Measurements from ENCODE around the gene VPS39.

GRCh38 chr15:42182961-42183360 is 25.1 kb downstream of the VPS39 start:
- TF ChIP-seq CTCF (IDR thresholded peaks at IDR 0.05) (no peak), RAD21 (conservative IDR thresholded peaks at IDR 0.05 in 1 of 2, IDR thresholded peaks at IDR 0.05 in 1 of 2) (no peak), KDM5A (IDR thresholded peaks at IDR 0.05) (no peak), NR3C1 (IDR thresholded peaks at IDR 0.05) (no peak), ELK1 (IDR thresholded peaks at IDR 0.05; ENCODE audit: low read depth, low read length) (no peak), MAX (IDR thresholded peaks at IDR 0.05) (no peak), POLR2A (IDR thresholded peaks at IDR 0.05; ENCODE audit: low read length) (no peak), RNF2 (IDR thresholded peaks at IDR 0.05; ENCODE audit: borderline replicate concordance, low read depth) (no peak), SMC3 (IDR thresholded peaks at IDR 0.05) (no peak), REST (IDR thresholded peaks at IDR 0.05) (no peak), POLR2AphosphoS2 (conservative IDR thresholded peaks at IDR 0.05; ENCODE audit: low read length) (no peak), E2F6 (IDR thresholded peaks at IDR 0.05; ENCODE audit: borderline replicate concordance, low read depth) (no peak), PHF8 (IDR thresholded peaks at IDR 0.05; ENCODE audit: borderline replicate concordance, low read depth) (no peak), CHD4 (IDR thresholded peaks at IDR 0.05; ENCODE audit: borderline replicate concordance) (no peak)
